Measurements from ENCODE around the gene LGALS9B.
"Not testable (repeated sequence)": the region's sequence is repeated elsewhere in the genome, so short reads cannot be mapped to it uniquely, and the experiment has no call there.

DNA sequence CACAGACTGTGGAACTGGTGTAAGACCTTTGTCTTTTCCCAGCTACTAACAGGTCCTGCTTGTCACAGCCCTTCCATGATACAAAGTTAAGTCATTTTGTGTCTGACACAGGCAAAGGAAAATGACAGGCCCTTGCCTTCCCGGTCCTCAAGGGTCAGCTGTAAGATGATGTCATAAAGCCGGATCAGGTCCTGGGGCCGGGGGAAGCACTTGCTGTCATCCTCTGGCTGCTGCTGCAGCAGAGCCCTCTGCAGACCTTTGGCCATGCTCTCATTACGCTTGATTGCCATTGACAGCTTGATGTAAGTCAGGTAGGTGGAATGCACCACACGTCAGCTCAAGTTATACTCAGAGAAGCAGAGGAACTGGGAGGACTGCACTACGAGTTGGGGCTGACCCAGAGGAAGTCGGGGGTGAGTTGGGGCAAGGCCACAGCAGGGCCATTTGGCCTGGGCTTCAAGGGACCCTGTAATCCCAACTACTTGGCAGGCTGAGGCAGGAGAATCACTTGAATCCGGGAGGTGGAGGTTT lies 50.9 kb downstream of the LGALS9B start:
- TF ChIP-seq, protein P1, sequence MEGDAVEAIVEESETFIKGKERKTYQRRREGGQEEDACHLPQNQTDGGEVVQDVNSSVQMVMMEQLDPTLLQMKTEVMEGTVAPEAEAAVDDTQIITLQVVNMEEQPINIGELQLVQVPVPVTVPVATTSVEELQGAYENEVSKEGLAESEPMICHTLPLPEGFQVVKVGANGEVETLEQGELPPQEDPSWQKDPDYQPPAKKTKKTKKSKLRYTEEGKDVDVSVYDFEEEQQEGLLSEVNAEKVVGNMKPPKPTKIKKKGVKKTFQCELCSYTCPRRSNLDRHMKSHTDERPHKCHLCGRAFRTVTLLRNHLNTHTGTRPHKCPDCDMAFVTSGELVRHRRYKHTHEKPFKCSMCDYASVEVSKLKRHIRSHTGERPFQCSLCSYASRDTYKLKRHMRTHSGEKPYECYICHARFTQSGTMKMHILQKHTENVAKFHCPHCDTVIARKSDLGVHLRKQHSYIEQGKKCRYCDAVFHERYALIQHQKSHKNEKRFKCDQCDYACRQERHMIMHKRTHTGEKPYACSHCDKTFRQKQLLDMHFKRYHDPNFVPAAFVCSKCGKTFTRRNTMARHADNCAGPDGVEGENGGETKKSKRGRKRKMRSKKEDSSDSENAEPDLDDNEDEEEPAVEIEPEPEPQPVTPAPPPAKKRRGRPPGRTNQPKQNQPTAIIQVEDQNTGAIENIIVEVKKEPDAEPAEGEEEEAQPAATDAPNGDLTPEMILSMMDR (IDR thresholded peaks at IDR 0.05): not testable (repeated sequence)
- TF ChIP-seq POLR2A (IDR thresholded peaks at IDR 0.05): not testable (repeated sequence)

Data from thyroid gland (tissue), 4 donors.